ENCODE data around the gene CELF3. TPM values are rescaled to one million over a fixed set of nuclear protein-coding genes. Genes with fewer than 3 reads are reported as not detected.

The CELF3 gene
- polyA plus RNA-seq, 3 donors: not detected

GRCh38 chr1:151733126-151733525 is 16.5 kb upstream of the CELF3 start:
- H3K4me2 ChIP-seq (replicated peaks; ENCODE audit: extremely low read depth, low read length, poor library complexity, severe bottlenecking): no peak overlapping the region
- Mint-ChIP-seq H3K27ac (no peak overlapping the region), H3K4me3 (no peak overlapping the region), H3K9me3 (peaks cover 8 to 19% (median 17%) of the 10 kb centered on the region in 7 donors), H3K27me3 (ENCODE audit: low read depth in 3 of 3) (peaks cover 5 to 21% (median 18%) of the 10 kb centered on the region in 3 donors), H3K4me1 (peaks cover 5% of the 10 kb centered on the region), H3K36me3 (peaks cover 0 to 5% of the 10 kb centered on the region in 2 donors)
- no peak overlapping the region for H3K9ac ChIP-seq (ENCODE audit: insufficient read depth, low read length, poor library complexity, severe bottlenecking)
- intact Hi-C loops (cut with micrococcal nuclease): no loop called here
- H3K79me2 ChIP-seq (ENCODE audit: insufficient read depth, low read length): no peaks in the 10 kb centered on the region
- H3K4me1 ChIP-seq (ENCODE audit: control insufficient read depth in 1 of 2, insufficient read depth in 2 of 2, low read length in 2 of 2): no peaks in the 10 kb centered on the region
- no peak for TF ChIP-seq CTCF (IDR thresholded peaks at IDR 0.05)
- no peaks in the 10 kb centered on the region for H3K36me3 ChIP-seq (replicated peaks in 1 of 2; ENCODE audit: control insufficient read depth in 1 of 2, insufficient read depth in 2 of 2, low read length in 2 of 2)
- H3K9me3 ChIP-seq (replicated peaks in 1 of 2; ENCODE audit: control insufficient read depth in 1 of 2, insufficient read depth in 1 of 2, low read length in 2 of 2): peaks cover 9 to 14% of the 10 kb centered on the region in 2 donors
- DNase-seq: no peak
- no peak overlapping the region for H3K4me3 ChIP-seq (replicated peaks in 1 of 3; ENCODE audit: low read depth in 2 of 3, low read length in 3 of 3)
- H2AFZ ChIP-seq (ENCODE audit: insufficient read depth, low read depth, low read length, poor library complexity, severe bottlenecking): no peak overlapping the region
- no peaks in the 10 kb centered on the region for H3K27me3 ChIP-seq (ENCODE audit: control insufficient read depth in 2 of 2, insufficient read depth in 2 of 2, low read length in 2 of 2)
- H3K27ac ChIP-seq (ENCODE audit: low read depth in 1 of 2, low read length in 2 of 2): no peak overlapping the region
- H4K20me1 ChIP-seq (ENCODE audit: insufficient read depth, low read length): no peaks in the 10 kb centered on the region
- 89% methylated on average over 1 of the region's 3 CpGs for WGBS (ENCODE audit: insufficient coverage)

GRCh38 chr1:151729966-151730291 is 13.3 kb upstream of the CELF3 start:
- no peak overlapping the region for H3K9ac ChIP-seq (ENCODE audit: insufficient read depth, low read length, poor library complexity, severe bottlenecking)
- H3K9me3 ChIP-seq (replicated peaks in 1 of 2; ENCODE audit: control insufficient read depth in 1 of 2, insufficient read depth in 1 of 2, low read length in 2 of 2): no peaks in the 10 kb centered on the region
- no CpG with 5 or more reads among the region's 4 CpGs for WGBS (ENCODE audit: insufficient coverage)
- Mint-ChIP-seq H3K4me3 (no peak overlapping the region), H3K27ac (no peak overlapping the region), H3K4me1 (peaks cover 1% of the 10 kb centered on the region), H3K9me3 (no peaks in the 10 kb centered on the region), H3K36me3 (no peaks in the 10 kb centered on the region), H3K27me3 (ENCODE audit: low read depth in 3 of 3) (peaks cover 15 to 27% (median 26%) of the 10 kb centered on the region in 3 donors)
- intact Hi-C loops (cut with micrococcal nuclease): no loop called here
- no peaks in the 10 kb centered on the region for H3K79me2 ChIP-seq (ENCODE audit: insufficient read depth, low read length)
- H3K27me3 ChIP-seq (ENCODE audit: control insufficient read depth in 2 of 2, insufficient read depth in 2 of 2, low read length in 2 of 2): no peaks in the 10 kb centered on the region
- TF ChIP-seq CTCF (IDR thresholded peaks at IDR 0.05): no peak
- H3K4me2 ChIP-seq (replicated peaks; ENCODE audit: extremely low read depth, low read length, poor library complexity, severe bottlenecking): no peak overlapping the region
- no peak overlapping the region for H3K27ac ChIP-seq (ENCODE audit: low read depth in 1 of 2, low read length in 2 of 2)
- H3K4me3 ChIP-seq (replicated peaks in 1 of 3; ENCODE audit: low read depth in 2 of 3, low read length in 3 of 3): no peak overlapping the region
- no peak for DNase-seq
- no peaks in the 10 kb centered on the region for H4K20me1 ChIP-seq (ENCODE audit: insufficient read depth, low read length)
- H3K36me3 ChIP-seq (replicated peaks in 1 of 2; ENCODE audit: control insufficient read depth in 1 of 2, insufficient read depth in 2 of 2, low read length in 2 of 2): no peaks in the 10 kb centered on the region
- H2AFZ ChIP-seq (ENCODE audit: insufficient read depth, low read depth, low read length, poor library complexity, severe bottlenecking): no peak overlapping the region
- no peaks in the 10 kb centered on the region for H3K4me1 ChIP-seq (ENCODE audit: control insufficient read depth in 1 of 2, insufficient read depth in 2 of 2, low read length in 2 of 2)
